SK-N-MC (cell line): ENCODE data around the gene ILF3.

Experiments used
- EZH2 ChIP-seq: fragments of 200-600 bp; sonication (generic); IDR thresholded peaks from one replicate; pipeline ENCODE4 v1.6.1; 2017; ENCODE audit warnings: antibody characterized with exemption
- FOXP2 ChIP-seq: optimal IDR thresholded peaks from 2 replicates; pipeline ENCODE3; 2011; ENCODE audit warnings: mild to moderate bottlenecking, moderate library complexity; ENCODE audit not compliant: insufficient read depth; ENCODE audit errors: extremely low read length, control extremely low read depth
- POLR2AphosphoS5 ChIP-seq: IDR thresholded peaks from 2 replicates; pipeline ENCODE4 v1.6.1; 2012; ENCODE audit warnings: mild to moderate bottlenecking, low read depth, low read length, borderline replicate concordance

GRCh38 chr19:10679743-10680142 lies 25.6 kb downstream of the ILF3 start:
- no peak for TF ChIP-seq POLR2AphosphoS5
- TF ChIP-seq EZH2, result no peak
- TF ChIP-seq FOXP2, result no peak
